ENCODE data around the gene PXDN.

- no peak for TF ChIP-seq JUND (CRISPR knock-in tag; IDR thresholded peaks at IDR 0.05)
- no peak for TF ChIP-seq FOXK2 (IDR thresholded peaks at IDR 0.05)
- TF ChIP-seq GFI1 (CRISPR knock-in tag; IDR thresholded peaks at IDR 0.05; ENCODE audit: borderline replicate concordance): no peak
- no peak for TF ChIP-seq REST (IDR thresholded peaks at IDR 0.05; ENCODE audit: borderline replicate concordance in 1 of 2, low read depth in 1 of 2, low read length in 2 of 2)
- no peak for TF ChIP-seq FOSL2 (CRISPR knock-in tag; IDR thresholded peaks at IDR 0.05)
- TF ChIP-seq ZSCAN31 (CRISPR knock-in tag; IDR thresholded peaks at IDR 0.05; ENCODE audit: low read depth): no peak
- TF ChIP-seq ZNF331 (CRISPR knock-in tag; IDR thresholded peaks at IDR 0.05): no peak
- TF ChIP-seq, protein P1, sequence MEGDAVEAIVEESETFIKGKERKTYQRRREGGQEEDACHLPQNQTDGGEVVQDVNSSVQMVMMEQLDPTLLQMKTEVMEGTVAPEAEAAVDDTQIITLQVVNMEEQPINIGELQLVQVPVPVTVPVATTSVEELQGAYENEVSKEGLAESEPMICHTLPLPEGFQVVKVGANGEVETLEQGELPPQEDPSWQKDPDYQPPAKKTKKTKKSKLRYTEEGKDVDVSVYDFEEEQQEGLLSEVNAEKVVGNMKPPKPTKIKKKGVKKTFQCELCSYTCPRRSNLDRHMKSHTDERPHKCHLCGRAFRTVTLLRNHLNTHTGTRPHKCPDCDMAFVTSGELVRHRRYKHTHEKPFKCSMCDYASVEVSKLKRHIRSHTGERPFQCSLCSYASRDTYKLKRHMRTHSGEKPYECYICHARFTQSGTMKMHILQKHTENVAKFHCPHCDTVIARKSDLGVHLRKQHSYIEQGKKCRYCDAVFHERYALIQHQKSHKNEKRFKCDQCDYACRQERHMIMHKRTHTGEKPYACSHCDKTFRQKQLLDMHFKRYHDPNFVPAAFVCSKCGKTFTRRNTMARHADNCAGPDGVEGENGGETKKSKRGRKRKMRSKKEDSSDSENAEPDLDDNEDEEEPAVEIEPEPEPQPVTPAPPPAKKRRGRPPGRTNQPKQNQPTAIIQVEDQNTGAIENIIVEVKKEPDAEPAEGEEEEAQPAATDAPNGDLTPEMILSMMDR (CRISPR knock-in tag; IDR thresholded peaks at IDR 0.05): no peak
- TF ChIP-seq IRF1 (CRISPR knock-in tag; IDR thresholded peaks at IDR 0.05; ENCODE audit: low read depth): no peak
- TF ChIP-seq MXI1 (IDR thresholded peaks at IDR 0.05; ENCODE audit: borderline replicate concordance, low read depth, low read length): no peak
Measured at GRCh38 chr2:1633092-1633671, 111.1 kb downstream of the PXDN start.
